GM12872 (cell line): ENCODE measurements around the gene MYH15.

Experiments
- CTCF ChIP-seq: IDR thresholded peaks from 3 replicates; pipeline ENCODE4 v1.5.1; 2011; ENCODE audit warnings: low read depth, mild to moderate bottlenecking, low read length, moderate library complexity; ENCODE audit not compliant: insufficient read depth

The MYH15 gene

DNA sequence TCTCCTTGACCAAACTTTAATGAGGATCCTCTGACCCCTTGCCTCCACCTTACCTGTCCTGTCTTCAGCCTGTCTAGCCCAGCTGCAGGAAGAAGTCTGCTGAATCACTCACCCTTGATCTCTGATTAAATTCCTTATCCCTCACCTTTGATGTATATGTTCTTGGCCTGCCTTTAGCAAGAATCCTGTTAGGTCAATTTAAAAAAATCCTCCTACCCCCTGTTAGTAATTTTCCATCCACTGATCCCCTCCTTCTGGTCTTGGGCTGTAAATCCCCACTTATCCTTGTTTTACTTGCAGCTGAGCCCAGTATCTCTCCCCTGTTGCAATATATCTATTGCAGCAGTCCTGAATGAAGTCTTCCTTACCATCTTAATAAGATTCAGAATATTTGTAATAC is 39.0 kb downstream of the MYH15 start:
- TF ChIP-seq CTCF = no peak

DNA sequence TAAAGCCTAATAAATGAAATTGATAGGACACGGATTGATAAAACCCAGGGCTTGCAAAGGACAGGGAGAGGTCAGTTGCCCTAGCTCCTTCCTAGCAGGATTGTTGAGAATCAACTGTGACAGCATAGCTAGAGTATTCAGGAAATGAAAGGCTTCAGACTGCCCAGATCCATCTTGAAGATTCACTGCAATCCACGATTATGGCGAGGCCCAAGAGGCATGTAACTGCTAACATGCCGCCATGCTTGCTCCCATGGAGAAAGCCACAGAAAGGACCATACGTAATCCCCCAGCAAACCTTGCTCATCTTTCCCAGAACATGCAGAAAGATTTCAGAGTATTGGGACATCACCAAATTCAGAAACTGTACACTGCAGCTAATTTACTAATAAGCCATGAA is 41.3 kb downstream of the MYH15 start:
- TF ChIP-seq CTCF = no peak

DNA sequence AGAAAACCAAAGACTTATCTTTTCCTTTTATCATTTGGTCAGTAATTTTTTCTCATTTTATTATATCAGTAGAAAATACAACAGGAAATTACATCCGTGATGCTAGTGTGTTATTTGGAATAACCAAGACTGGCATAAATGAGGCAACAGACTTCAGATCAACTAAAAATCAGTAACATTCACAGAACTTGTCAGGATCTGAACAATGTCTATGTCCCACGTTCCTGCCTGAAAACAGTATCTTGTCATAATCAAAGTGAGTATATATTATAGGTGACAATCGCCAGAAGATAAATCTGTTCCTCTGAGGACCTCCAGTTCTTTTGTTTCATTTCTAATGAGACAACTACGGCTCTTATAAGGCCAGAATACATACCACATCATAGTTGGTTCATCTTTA is 41.8 kb downstream of the MYH15 start:
- no peak for TF ChIP-seq CTCF

DNA sequence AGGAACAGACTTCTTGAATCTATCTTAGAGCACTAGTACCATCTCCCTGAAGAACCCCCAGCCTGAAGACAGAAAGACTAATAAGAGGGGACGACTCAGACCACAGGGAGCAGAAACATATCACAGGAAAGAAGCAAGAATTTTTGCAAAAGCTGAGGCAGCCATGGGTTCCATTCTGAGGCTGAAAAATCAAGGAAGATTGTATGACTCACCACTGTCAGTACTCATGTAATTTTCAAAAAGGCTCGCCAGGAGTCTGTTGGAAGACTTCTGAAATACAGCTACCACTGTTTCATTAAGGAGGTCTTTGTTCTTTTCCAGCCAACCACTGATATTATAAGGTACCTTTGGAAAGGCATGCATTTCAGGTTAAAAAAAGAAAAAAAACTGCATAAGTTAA is 47.5 kb downstream of the MYH15 start:
- no peak for TF ChIP-seq CTCF

GRCh38 chr3:108461661-108462111 is 48.7 kb downstream of the MYH15 start:
- no peak for TF ChIP-seq CTCF

DNA sequence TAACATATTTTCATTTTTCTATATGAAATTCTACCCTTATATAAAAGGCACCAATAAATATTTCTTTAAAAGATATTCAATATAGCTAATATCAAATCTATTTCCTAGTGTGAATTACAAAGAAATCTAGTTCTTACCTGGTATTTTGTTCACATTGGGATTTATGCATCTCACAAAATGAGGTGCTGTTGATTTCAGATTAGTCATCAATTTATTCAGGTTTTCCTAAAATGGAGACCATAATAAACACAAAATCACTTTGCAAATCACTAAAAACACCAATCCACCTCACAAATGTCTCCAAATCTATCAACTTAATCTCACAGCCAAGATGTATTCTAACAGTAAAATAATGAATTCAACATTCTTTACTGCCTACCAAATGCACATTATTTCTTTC is 51.2 kb downstream of the MYH15 start:
- no peak for TF ChIP-seq CTCF

DNA sequence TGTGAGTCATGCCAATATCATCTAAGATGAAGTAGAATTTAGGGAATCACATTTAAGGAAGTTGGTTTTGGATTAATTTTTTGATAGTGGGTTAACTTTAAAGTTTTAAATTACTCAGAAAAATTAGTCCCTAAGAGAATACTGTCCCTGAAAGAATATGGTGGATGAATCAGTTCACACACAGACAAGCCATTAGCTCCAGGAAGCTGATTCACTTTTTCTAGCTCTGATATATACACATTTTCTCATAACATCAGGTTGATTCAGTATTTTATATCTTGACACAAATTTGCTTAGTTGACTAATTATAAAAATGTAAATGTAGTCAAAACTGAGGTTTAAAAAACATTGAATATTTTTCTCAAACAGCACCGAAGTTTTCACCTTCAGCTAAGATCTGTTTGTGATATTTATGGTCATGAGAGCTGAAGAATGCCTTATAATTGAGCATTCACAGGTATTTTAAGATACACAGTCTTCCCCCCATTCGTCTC is 55.1 kb downstream of the MYH15 start:
- no peak for TF ChIP-seq CTCF

DNA sequence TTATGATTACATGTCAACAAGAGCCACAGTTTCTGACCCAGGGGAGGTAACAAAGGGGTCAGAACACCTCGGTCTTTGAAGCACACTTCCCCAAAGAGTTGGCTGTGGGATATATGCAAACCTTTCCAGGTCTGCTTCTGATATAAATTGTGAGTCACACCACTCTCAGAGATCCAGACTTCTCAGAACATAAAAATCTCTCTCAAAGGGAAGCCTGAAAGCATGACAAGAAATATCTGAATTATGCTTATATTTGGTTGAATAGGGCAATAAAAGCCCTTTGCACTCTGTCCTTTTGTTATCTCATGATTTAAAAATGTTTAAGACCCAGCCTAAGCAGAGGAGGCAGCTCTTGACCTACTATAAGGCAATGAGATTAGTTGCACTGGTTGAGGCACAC is 56.8 kb downstream of the MYH15 start:
- no peak for TF ChIP-seq CTCF
